PC-3 (cell line): ENCODE measurements around the gene SNAI3.

Source experiments
- EZH2 ChIP-seq: fragments of 300-600 bp; sonication (generic); IDR thresholded peaks from one replicate; pipeline ENCODE4 v1.6.1; 2017; ENCODE audit warnings: antibody characterized with exemption, mild to moderate bottlenecking, low read length; ENCODE audit not compliant: unreplicated experiment
- TF ChIP-seq, protein P1 (sequence below): fragments of 300-600 bp; sonication (generic); conservative IDR thresholded peaks from 2 replicates; pipeline ENCODE4 v1.5.1; 2017; ENCODE audit warnings: antibody characterized with exemption, low read depth, mild to moderate bottlenecking, low read length

DNA sequence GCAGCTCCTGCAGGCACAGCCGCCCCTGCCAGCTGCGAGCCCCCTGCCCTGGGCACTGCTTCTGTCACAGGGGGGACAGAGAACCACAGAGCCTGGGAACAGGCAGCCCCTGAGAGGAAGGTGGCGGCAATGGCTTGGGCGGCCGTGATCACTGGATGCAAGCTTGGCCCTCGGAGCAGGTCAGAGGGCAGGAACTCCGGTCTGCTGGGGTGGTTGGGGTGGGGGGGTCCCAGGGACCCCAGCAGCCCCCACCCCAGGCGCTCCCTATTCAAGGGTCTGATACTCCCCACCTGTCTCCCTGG lies 33.6 kb downstream of the SNAI3 start:
- TF ChIP-seq, protein P1, sequence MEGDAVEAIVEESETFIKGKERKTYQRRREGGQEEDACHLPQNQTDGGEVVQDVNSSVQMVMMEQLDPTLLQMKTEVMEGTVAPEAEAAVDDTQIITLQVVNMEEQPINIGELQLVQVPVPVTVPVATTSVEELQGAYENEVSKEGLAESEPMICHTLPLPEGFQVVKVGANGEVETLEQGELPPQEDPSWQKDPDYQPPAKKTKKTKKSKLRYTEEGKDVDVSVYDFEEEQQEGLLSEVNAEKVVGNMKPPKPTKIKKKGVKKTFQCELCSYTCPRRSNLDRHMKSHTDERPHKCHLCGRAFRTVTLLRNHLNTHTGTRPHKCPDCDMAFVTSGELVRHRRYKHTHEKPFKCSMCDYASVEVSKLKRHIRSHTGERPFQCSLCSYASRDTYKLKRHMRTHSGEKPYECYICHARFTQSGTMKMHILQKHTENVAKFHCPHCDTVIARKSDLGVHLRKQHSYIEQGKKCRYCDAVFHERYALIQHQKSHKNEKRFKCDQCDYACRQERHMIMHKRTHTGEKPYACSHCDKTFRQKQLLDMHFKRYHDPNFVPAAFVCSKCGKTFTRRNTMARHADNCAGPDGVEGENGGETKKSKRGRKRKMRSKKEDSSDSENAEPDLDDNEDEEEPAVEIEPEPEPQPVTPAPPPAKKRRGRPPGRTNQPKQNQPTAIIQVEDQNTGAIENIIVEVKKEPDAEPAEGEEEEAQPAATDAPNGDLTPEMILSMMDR = no peak
- TF ChIP-seq EZH2 = no peak
